ENCODE measurements around the gene KCNA10.

DNA sequence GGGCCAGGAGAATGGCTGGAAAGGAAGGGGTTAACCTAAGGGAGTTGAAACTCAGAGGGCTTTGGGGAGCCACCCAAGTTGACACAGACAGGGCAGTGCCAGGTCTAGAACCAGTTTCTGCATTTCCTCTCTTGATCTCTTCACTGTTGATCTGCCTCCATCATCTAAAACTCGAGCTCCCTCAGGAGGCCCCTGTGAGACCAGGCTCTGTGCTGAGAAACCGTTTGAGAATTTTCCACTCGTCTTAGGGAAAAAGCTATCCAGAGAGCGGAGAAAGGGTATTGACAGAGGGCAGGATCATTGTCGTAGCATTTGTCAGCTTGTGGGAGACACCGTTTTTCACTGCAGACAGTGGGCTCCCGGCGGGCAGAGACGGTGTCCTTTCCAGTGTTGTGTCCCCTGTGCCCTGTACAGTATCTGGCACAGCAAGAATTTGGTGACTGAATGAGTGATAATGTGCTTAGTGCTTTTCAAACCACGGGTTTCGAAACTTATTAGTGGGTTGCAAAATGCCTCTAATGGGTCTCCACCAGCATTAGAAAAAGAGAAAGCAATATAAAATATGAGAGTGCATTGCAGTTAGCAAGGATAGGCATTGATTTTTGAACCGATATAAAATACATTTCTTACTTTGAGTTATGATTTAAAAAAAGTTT, 36.9 kb downstream of the KCNA10 start:
- TF ChIP-seq EZH2 (IDR thresholded peaks at IDR 0.05; ENCODE audit: borderline replicate concordance, low read depth, low read length, severe bottlenecking) (no peak), POLR2AphosphoS5 (IDR thresholded peaks at IDR 0.05; ENCODE audit: insufficient read depth, low read depth, low read length) (no peak), POLR2A (IDR thresholded peaks at IDR 0.05; ENCODE audit: low read depth, low read length) (no peak)
- TF ChIP-seq, protein P1, sequence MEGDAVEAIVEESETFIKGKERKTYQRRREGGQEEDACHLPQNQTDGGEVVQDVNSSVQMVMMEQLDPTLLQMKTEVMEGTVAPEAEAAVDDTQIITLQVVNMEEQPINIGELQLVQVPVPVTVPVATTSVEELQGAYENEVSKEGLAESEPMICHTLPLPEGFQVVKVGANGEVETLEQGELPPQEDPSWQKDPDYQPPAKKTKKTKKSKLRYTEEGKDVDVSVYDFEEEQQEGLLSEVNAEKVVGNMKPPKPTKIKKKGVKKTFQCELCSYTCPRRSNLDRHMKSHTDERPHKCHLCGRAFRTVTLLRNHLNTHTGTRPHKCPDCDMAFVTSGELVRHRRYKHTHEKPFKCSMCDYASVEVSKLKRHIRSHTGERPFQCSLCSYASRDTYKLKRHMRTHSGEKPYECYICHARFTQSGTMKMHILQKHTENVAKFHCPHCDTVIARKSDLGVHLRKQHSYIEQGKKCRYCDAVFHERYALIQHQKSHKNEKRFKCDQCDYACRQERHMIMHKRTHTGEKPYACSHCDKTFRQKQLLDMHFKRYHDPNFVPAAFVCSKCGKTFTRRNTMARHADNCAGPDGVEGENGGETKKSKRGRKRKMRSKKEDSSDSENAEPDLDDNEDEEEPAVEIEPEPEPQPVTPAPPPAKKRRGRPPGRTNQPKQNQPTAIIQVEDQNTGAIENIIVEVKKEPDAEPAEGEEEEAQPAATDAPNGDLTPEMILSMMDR (IDR thresholded peaks at IDR 0.05; ENCODE audit: extremely low read depth in 1 of 2, insufficient read depth in 1 of 2, low read depth in 1 of 2, low read length in 2 of 2), result no peak
- TF ChIP-seq, protein P2, sequence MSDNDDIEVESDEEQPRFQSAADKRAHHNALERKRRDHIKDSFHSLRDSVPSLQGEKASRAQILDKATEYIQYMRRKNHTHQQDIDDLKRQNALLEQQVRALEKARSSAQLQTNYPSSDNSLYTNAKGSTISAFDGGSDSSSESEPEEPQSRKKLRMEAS (IDR thresholded peaks at IDR 0.05; ENCODE audit: insufficient read depth, insufficient read length), result no peak
